Measurements from ENCODE around the gene CH25H. TPM values are rescaled to one million over a fixed set of nuclear protein-coding genes. Genes with fewer than 3 reads are reported as not detected.
"Not testable (repeated sequence)": the region's sequence is repeated elsewhere in the genome, so short reads cannot be mapped to it uniquely, and the experiment has no call there.

CH25H gene
- under 1 TPM; 0.11 to 0.22 (median 0.13) TPM for polyA plus RNA-seq (ENCODE audit: insufficient read length in 3 of 3)

- DNase-seq (ENCODE audit: low read depth in 3 of 3, low spot score in 2 of 3), result peak in 1 of 3 donors; percentile 59
Observed at GRCh38 chr10:89207181-89207800, at the start of gene CH25H. TSS of gene CH25H (minus strand) at chr10:89207317. CDS start at chr10:89207292, 25 bp downstream.

GRCh38 chr10:89256340-89256739 lies 49.2 kb upstream of the CH25H start:
- no peak for DNase-seq (ENCODE audit: low read depth in 3 of 3, low spot score in 2 of 3)

GRCh38 chr10:89255793-89256192 lies 48.7 kb upstream of the CH25H start:
- DNase-seq (ENCODE audit: low read depth in 3 of 3, low spot score in 2 of 3), result no peak

GRCh38 chr10:89255091-89255579 lies 48.0 kb upstream of the CH25H start:
- not testable (repeated sequence) for DNase-seq (ENCODE audit: low read depth in 3 of 3, low spot score in 2 of 3)

GRCh38 chr10:89252225-89252585 lies 45.1 kb upstream of the CH25H start:
- DNase-seq (ENCODE audit: low read depth in 3 of 3, low spot score in 2 of 3), result no peak

- DNase-seq (ENCODE audit: low read depth in 3 of 3, low spot score in 2 of 3), result peak; percentile 85 to 86 (median 85)
Observed at GRCh38 chr10:89251409-89252224, 44.5 kb upstream of the CH25H start, which contains the start of gene LIPA. TSS of gene LIPA (minus strand) at chr10:89251775. CDS start at chr10:89247648, 4,127 bp downstream.

GRCh38 chr10:89250865-89251408 lies 43.8 kb upstream of the CH25H start:
- no peak for DNase-seq (ENCODE audit: low read depth in 3 of 3, low spot score in 2 of 3)

GRCh38 chr10:89248990-89249389 lies 41.9 kb upstream of the CH25H start:
- no peak for DNase-seq (ENCODE audit: low read depth in 3 of 3, low spot score in 2 of 3)

- not testable (repeated sequence) for DNase-seq (ENCODE audit: low read depth in 3 of 3, low spot score in 2 of 3)
Observed at GRCh38 chr10:89247623-89248022, 40.5 kb upstream of the CH25H start.

- DNase-seq (ENCODE audit: low read depth in 3 of 3, low spot score in 2 of 3), result no peak
Observed at GRCh38 chr10:89245802-89246201, 38.7 kb upstream of the CH25H start.

- no peak for DNase-seq (ENCODE audit: low read depth in 3 of 3, low spot score in 2 of 3)
Observed at GRCh38 chr10:89242840-89243568, 35.9 kb upstream of the CH25H start.

- no peak for DNase-seq (ENCODE audit: low read depth in 3 of 3, low spot score in 2 of 3)
Observed at GRCh38 chr10:89242345-89242684, 35.2 kb upstream of the CH25H start.

GRCh38 chr10:89241486-89242344 lies 34.6 kb upstream of the CH25H start:
- DNase-seq (ENCODE audit: low read depth in 3 of 3, low spot score in 2 of 3), result no peak

- no peak for DNase-seq (ENCODE audit: low read depth in 3 of 3, low spot score in 2 of 3)
Observed at GRCh38 chr10:89241026-89241425, 33.9 kb upstream of the CH25H start.

GRCh38 chr10:89240519-89240918 lies 33.4 kb upstream of the CH25H start:
- no peak for DNase-seq (ENCODE audit: low read depth in 3 of 3, low spot score in 2 of 3)

- no peak for DNase-seq (ENCODE audit: low read depth in 3 of 3, low spot score in 2 of 3)
Observed at GRCh38 chr10:89238956-89239644, 32.0 kb upstream of the CH25H start.

- DNase-seq (ENCODE audit: low read depth in 3 of 3, low spot score in 2 of 3), result no peak
Observed at GRCh38 chr10:89237849-89238248, 30.7 kb upstream of the CH25H start.

GRCh38 chr10:89236226-89236797 lies 29.2 kb upstream of the CH25H start:
- DNase-seq (ENCODE audit: low read depth in 3 of 3, low spot score in 2 of 3), result no peak
